ENCODE results near the gene TMEM178B. TPM values are rescaled to one million over a fixed set of nuclear protein-coding genes. Genes with fewer than 3 reads are reported as not detected.

TMEM178B gene
- total and polyA plus RNA-seq, 9 of the 15 experiments (the other 6 are each of a cell fraction or from before 2014, with no cell fraction given), result under 0.01 to 0.03 (median 0.01) TPM; not detected in 5

GRCh38 chr7:141363748-141364147, 289.9 kb downstream of the TMEM178B start:
- H4K20me1 ChIP-seq (replicated peaks; ENCODE audit: control insufficient read depth, insufficient read depth, low read length), result no peaks in the 10 kb centered on the region
- ATAC-seq (no peak), DNase-seq (ENCODE audit: extremely low read depth in 1 of 4, low spot score in 3 of 4) (no peak), FAIRE-seq (no peak)
- no peak overlapping the region for H3K4me3 ChIP-seq
- intact Hi-C loops (cut with micrococcal nuclease) (no loop called here), in situ Hi-C loops (cut with MboI) (no loop called here)
- H3K9ac ChIP-seq (ENCODE audit: insufficient read depth in 1 of 2, low read depth in 2 of 2, low read length in 2 of 2), result no peak overlapping the region
- CTCF ChIA-PET (ENCODE audit: low intra/inter-chr PET ratio), result no interaction called here
- POLR2A ChIA-PET, result interaction anchor here (0.6 kb wide), 1 partner anchor 202 kb away, joined by 3 read pairs; no protein-coding TSS in a partner anchor
- no peaks in the 10 kb centered on the region for H3K4me1 ChIP-seq (replicated peaks in 1 of 2; ENCODE audit: control insufficient read depth in 2 of 2, insufficient read depth in 2 of 2, low read length in 2 of 2)
- peaks cover 4 to 12% of the 10 kb centered on the region in 2 experiments; a peak in 4 of 5 replicates for H3K27me3 ChIP-seq (ENCODE audit: control insufficient read depth in 2 of 2, insufficient read depth in 2 of 2, low read length in 2 of 2)
- BruUV-seq (replicated peaks), result no TSS peak
- H3K27ac ChIP-seq (ENCODE audit: extremely low read depth, low read depth, low read length), result no peak overlapping the region
- H2AFZ ChIP-seq (ENCODE audit: low read depth, low read length), result no peak overlapping the region
- H3K4me2 ChIP-seq (ENCODE audit: insufficient read depth, low read length), result no peak overlapping the region
- no peaks in the 10 kb centered on the region for H3K9me1 ChIP-seq (ENCODE audit: control insufficient read depth, insufficient read depth, low read length)
- H3K79me2 ChIP-seq (ENCODE audit: control insufficient read depth, insufficient read depth, low read length), result no peaks in the 10 kb centered on the region
- H3K36me3 ChIP-seq (ENCODE audit: control insufficient read depth, insufficient read depth, low read length), result no peaks in the 10 kb centered on the region
- TF ChIP-seq AFF4 (CRISPR knock-in tag; IDR thresholded peaks at IDR 0.05) (no peak), DIDO1 (tag; IDR thresholded peaks at IDR 0.05; ENCODE audit: low read depth) (no peak), STAT5A (IDR thresholded peaks at IDR 0.05; ENCODE audit: borderline replicate concordance, low read length) (no peak), RHOXF2B (CRISPR knock-in tag; conservative IDR thresholded peaks at IDR 0.05) (no peak), ZNF830 (CRISPR knock-in tag; IDR thresholded peaks at IDR 0.05) (no peak), CREM (IDR thresholded peaks at IDR 0.05; ENCODE audit: low read depth) (no peak), ELK3 (CRISPR knock-in tag; IDR thresholded peaks at IDR 0.05) (no peak), SREBF2 (CRISPR knock-in tag; IDR thresholded peaks at IDR 0.05) (no peak), SREBF1 (IDR thresholded peaks at IDR 0.05; ENCODE audit: borderline replicate concordance, low read depth, low read length) (no peak), CHAMP1 (IDR thresholded peaks at IDR 0.05) (no peak)
- WGBS (ENCODE audit: insufficient coverage, low coverage, missing lambda C conversion rate), result 0% methylated on average over 2 of the region's 2 CpGs
- no peaks in the 10 kb centered on the region for H3K9me3 ChIP-seq (replicated peaks; ENCODE audit: control insufficient read depth, insufficient read depth, low read depth, low read length)
